Measurements from ENCODE around the gene RTEL1. TPM values are rescaled to one million over a fixed set of nuclear protein-coding genes. Genes with fewer than 3 reads are reported as not detected.

RTEL1 gene
- total and polyA plus RNA-seq, 9 of the 15 experiments (the other 6 are each of a cell fraction or from before 2014, with no cell fraction given) = 0.36 to 61.0 (median 17.9) TPM

DNA sequence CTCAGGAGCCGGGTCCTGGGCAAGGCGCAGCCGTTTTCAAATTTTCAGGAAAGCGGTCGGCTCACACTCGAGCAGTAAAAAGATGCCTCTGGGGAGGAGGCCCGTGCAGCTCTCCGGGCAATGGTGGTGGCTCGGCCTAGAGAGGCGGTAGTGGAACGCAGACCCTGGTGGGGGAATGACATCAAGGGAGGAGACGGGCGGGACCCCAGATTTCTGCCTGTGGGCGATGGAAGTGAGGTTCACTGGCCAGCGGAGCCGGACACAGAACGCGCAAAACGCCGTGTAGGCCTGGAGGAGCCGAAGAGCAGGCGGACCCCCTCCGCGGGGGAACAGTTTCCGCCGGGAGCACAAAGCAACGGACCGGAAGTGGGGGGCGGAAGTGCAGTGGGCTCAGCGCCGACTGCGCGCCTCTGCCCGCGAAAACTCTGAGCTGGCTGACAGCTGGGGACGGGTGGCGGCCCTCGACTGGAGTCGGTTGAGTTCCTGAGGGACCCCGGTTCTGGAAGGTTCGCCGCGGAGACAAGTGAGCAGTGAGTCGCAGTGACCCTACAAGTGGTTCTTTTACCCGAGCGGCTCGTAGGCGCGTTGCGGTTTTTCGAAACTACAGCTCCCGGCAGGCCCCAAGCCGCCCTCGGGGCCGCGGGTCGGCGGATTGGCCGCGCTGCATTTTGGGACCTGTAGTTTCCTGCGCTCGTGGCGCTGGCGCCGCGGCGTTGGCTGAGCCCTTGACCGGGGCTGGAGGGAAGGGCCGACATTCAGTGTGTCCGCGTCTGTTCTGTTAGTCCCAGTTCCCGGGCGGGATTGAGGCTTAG lies at the start of gene RTEL1 (continued):
- no peak for TF ChIP-seq IRF9 (tag; IDR thresholded peaks at IDR 0.05)
- TF ChIP-seq KLF13 (tag; IDR thresholded peaks at IDR 0.05; ENCODE audit: borderline replicate concordance, low read depth) = peak; percentile 45; the same call in 1 of the 2 replicates
- peak; percentile 66 to 69 for TF ChIP-seq NRF1 (conservative IDR thresholded peaks at IDR 0.05 in 1 of 2, IDR thresholded peaks at IDR 0.05 in 1 of 2)
- no peak for TF ChIP-seq ZNF695 (CRISPR knock-in tag; IDR thresholded peaks at IDR 0.05)
- no peak for TF ChIP-seq SRSF1 (IDR thresholded peaks at IDR 0.05; ENCODE audit: low read depth, low read length)
- peak; percentile 63; the same call in 1 of the 2 replicates for TF ChIP-seq TRIM28 (IDR thresholded peaks at IDR 0.05)
- no peak; the same call in 1 of the 2 replicates for TF ChIP-seq MED1 (CRISPR knock-in tag; IDR thresholded peaks at IDR 0.05; ENCODE audit: borderline replicate concordance)
- peak; percentile 93 for TF ChIP-seq RBBP5 (IDR thresholded peaks at IDR 0.05; ENCODE audit: borderline replicate concordance, insufficient read depth, low read length, poor library complexity, severe bottlenecking)
- TF ChIP-seq EP300 (IDR thresholded peaks at IDR 0.05; ENCODE audit: low read length) = 0 out of 2 replicates have a peak, but pooled peaks have one; percentile 13
- peak in 1 of 2 experiments; percentile 96; a peak in 2 of 4 replicates for TF ChIP-seq HDAC1 (IDR thresholded peaks at IDR 0.05)
- no peak for TF ChIP-seq TFAM (CRISPR knock-in tag; conservative IDR thresholded peaks at IDR 0.05)
- TF ChIP-seq XRCC4 (IDR thresholded peaks at IDR 0.05; ENCODE audit: extremely low read depth, insufficient read depth, insufficient read length) = no peak
- TF ChIP-seq CXXC5 (CRISPR knock-in tag; IDR thresholded peaks at IDR 0.05) = peak; percentile 85
- TF ChIP-seq THRB (CRISPR knock-in tag; conservative IDR thresholded peaks at IDR 0.05) = 0 out of 2 replicates have a peak, but pooled peaks have one; percentile 8
- no peak for TF ChIP-seq KLF16 (IDR thresholded peaks at IDR 0.05)
- TF ChIP-seq DIDO1 (tag; IDR thresholded peaks at IDR 0.05; ENCODE audit: low read depth) = peak; percentile 96
- TF ChIP-seq MXD1 (CRISPR knock-in tag; IDR thresholded peaks at IDR 0.05; ENCODE audit: borderline replicate concordance, poor library complexity, severe bottlenecking) = peak; percentile 25
- peak; percentile 86 for TF ChIP-seq EP400 (IDR thresholded peaks at IDR 0.05)
- TF ChIP-seq FOXP1 (CRISPR knock-in tag; IDR thresholded peaks at IDR 0.05) = no peak
- 0 out of 2 replicates have a peak, but pooled peaks have one; percentile 6 for TF ChIP-seq ZNF764 (CRISPR knock-in tag; IDR thresholded peaks at IDR 0.05; ENCODE audit: low read depth)
- TF ChIP-seq MYBL2 (IDR thresholded peaks at IDR 0.05; ENCODE audit: low read depth) = no peak
- TF ChIP-seq MYBL2 (CRISPR knock-in tag; IDR thresholded peaks at IDR 0.05; ENCODE audit: borderline replicate concordance) = no peak
- peak; percentile 54; the same call in 1 of the 2 replicates for TF ChIP-seq BHLHE40 (IDR thresholded peaks at IDR 0.05; ENCODE audit: low read length)
